ENCODE results near the gene RPL31. TPM values are rescaled to one million over a fixed set of nuclear protein-coding genes. Genes with fewer than 3 reads are reported as not detected.

Gene RPL31
- total RNA-seq, 1 donor from 2014 or later = 1,129 TPM

DNA sequence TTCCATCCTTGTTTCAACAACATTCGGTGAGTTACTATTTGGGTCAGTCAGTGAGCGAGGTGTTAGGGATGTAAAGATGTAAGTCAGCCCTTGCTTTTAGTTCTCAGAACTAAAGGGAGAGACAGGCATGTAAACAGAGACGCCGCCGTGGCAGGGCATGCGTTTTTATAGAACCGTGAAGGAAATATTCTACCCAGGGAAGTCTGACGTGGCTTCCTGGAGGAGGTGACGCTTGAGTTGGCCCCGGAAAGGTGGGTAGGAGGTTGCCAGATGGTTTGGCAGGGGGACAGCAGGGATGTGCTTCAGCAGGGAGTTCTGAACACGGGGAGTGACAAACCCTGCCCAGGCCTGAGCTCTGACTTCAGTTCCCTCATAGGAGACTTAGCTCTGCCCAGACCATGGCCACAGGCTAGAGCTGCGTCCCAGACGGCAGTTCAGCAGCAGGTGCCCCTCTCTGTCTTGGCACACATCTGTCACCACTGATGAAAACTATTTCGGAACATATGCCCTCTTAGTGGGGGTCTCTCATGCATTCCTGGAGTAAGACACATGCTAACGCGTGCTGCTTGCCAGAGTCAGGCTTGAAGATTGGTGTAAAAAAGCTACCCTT is 23.4 kb upstream of the RPL31 start:
- Mint-ChIP-seq H3K27ac (ENCODE audit: unreplicated experiment) (no peak overlapping the region), H3K9me3 (ENCODE audit: unreplicated experiment) (peaks cover 3% of the 10 kb centered on the region), H3K27me3 (ENCODE audit: low read depth, unreplicated experiment) (no peaks in the 10 kb centered on the region), H3K4me3 (ENCODE audit: unreplicated experiment) (no peak overlapping the region), H3K4me1 (ENCODE audit: low read depth, unreplicated experiment) (peaks cover 19% of the 10 kb centered on the region), H3K36me3 (ENCODE audit: low read depth, unreplicated experiment) (peaks cover 6% of the 10 kb centered on the region)
- H3K9ac ChIP-seq (ENCODE audit: low read length) = peak overlapping the region; percentile 62
- no peak for FAIRE-seq
- H3K36me3 ChIP-seq (ENCODE audit: insufficient read depth, low read length) = no peaks in the 10 kb centered on the region
- peak; percentile 59 for DNase-seq (ENCODE audit: low read depth)
- no peak overlapping the region for H3K4me3 ChIP-seq (ENCODE audit: insufficient read depth, low read depth, low read length)
- peaks cover 27% of the 10 kb centered on the region for H3K4me1 ChIP-seq (ENCODE audit: insufficient read depth, low read length)
- TF ChIP-seq EZH2 (IDR thresholded peaks at IDR 0.05; ENCODE audit: insufficient read depth, low read length) = no peak
- TF ChIP-seq, protein P1, sequence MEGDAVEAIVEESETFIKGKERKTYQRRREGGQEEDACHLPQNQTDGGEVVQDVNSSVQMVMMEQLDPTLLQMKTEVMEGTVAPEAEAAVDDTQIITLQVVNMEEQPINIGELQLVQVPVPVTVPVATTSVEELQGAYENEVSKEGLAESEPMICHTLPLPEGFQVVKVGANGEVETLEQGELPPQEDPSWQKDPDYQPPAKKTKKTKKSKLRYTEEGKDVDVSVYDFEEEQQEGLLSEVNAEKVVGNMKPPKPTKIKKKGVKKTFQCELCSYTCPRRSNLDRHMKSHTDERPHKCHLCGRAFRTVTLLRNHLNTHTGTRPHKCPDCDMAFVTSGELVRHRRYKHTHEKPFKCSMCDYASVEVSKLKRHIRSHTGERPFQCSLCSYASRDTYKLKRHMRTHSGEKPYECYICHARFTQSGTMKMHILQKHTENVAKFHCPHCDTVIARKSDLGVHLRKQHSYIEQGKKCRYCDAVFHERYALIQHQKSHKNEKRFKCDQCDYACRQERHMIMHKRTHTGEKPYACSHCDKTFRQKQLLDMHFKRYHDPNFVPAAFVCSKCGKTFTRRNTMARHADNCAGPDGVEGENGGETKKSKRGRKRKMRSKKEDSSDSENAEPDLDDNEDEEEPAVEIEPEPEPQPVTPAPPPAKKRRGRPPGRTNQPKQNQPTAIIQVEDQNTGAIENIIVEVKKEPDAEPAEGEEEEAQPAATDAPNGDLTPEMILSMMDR (IDR thresholded peaks at IDR 0.05; ENCODE audit: insufficient read depth, low read depth, low read length) = no peak
- no peaks in the 10 kb centered on the region for H4K20me1 ChIP-seq (ENCODE audit: insufficient read depth, low read length)
- H3K4me2 ChIP-seq (ENCODE audit: low read length) = peak overlapping the region; percentile 53
- H3K79me2 ChIP-seq (ENCODE audit: insufficient read depth, low read length) = no peaks in the 10 kb centered on the region
- H3K27me3 ChIP-seq (ENCODE audit: insufficient read depth, low read length) = no peaks in the 10 kb centered on the region
- H3K27ac ChIP-seq (ENCODE audit: low read depth, low read length) = peak overlapping the region; percentile 31
- no peaks in the 10 kb centered on the region for H3K9me3 ChIP-seq (ENCODE audit: insufficient read depth, low read depth, low read length)
- peak overlapping the region; percentile 16 for H2AFZ ChIP-seq (ENCODE audit: low read depth, low read length)

DNA sequence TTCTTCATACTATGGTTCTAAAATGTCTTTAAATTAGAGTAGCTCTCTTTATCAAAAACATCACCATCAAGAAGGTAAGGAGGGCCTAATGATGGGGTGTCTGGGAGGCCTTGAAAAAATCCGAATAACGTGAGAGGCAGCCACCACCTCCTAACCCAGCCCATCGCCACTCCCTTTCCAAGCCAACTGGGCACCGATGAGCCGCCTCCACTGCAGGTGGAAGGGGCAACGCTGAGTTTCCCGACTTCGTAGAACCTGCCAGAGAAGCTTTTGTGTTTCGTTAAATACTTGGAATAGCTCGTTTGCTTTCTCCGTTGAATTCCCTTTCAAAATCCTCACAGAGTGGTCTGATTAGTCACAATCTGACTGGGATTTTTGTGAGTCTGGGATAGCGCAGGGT is 22.0 kb upstream of the RPL31 start:
- FAIRE-seq = no peak
- H3K27ac Mint-ChIP-seq (ENCODE audit: unreplicated experiment) = no peak overlapping the region

DNA sequence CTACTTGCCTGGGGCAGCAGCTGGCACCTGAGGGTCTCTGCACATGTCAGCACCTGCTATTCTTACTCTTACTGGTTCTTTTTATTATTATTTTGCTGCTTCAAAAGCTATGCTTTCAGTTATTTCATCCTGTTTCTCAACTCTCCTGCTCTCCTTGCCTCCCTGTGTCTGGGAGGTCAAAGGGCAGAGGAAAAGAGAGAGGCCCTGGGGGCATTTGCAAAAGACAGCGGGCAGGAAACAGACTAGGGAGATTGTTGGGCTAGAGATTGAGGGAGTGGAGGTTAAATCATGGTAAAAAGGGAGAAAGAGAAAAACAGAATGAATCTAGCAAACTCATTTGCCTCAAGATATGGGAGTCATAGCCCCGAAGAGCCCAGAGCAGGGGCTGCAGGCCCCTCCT is 21.1 kb upstream of the RPL31 start:
- Histone ChIP-seq H3K36me3 (ENCODE audit: insufficient read depth, low read length) (no peaks in the 10 kb centered on the region), H3K4me1 (ENCODE audit: insufficient read depth, low read length) (peaks cover 27% of the 10 kb centered on the region), H4K20me1 (ENCODE audit: insufficient read depth, low read length) (peaks cover 4% of the 10 kb centered on the region), H2AFZ (ENCODE audit: low read depth, low read length) (no peak overlapping the region), H3K27me3 (ENCODE audit: insufficient read depth, low read length) (no peaks in the 10 kb centered on the region), H3K27ac (ENCODE audit: low read depth, low read length) (no peak overlapping the region), H3K4me2 (ENCODE audit: low read length) (no peak overlapping the region), H3K79me2 (ENCODE audit: insufficient read depth, low read length) (no peaks in the 10 kb centered on the region), H3K4me3 (ENCODE audit: insufficient read depth, low read depth, low read length) (no peak overlapping the region), H3K9me3 (ENCODE audit: insufficient read depth, low read depth, low read length) (no peaks in the 10 kb centered on the region), H3K9ac (ENCODE audit: low read length) (no peak overlapping the region)
- DNase-seq (ENCODE audit: low read depth) (no peak), FAIRE-seq (no peak)
- H3K36me3 Mint-ChIP-seq (ENCODE audit: low read depth, unreplicated experiment) = no peaks in the 10 kb centered on the region
- peaks cover 23% of the 10 kb centered on the region for H3K4me1 Mint-ChIP-seq (ENCODE audit: low read depth, unreplicated experiment)
- H3K27ac Mint-ChIP-seq (ENCODE audit: unreplicated experiment) = no peak overlapping the region
- peaks cover 3% of the 10 kb centered on the region for H3K9me3 Mint-ChIP-seq (ENCODE audit: unreplicated experiment)
- no peak for TF ChIP-seq EZH2 (IDR thresholded peaks at IDR 0.05; ENCODE audit: insufficient read depth, low read length)
- TF ChIP-seq, protein P1 (IDR thresholded peaks at IDR 0.05; ENCODE audit: insufficient read depth, low read depth, low read length) = no peak
- no peaks in the 10 kb centered on the region for H3K27me3 Mint-ChIP-seq (ENCODE audit: low read depth, unreplicated experiment)
- no peak overlapping the region for H3K4me3 Mint-ChIP-seq (ENCODE audit: unreplicated experiment)

More for the DNA sequence above, 22.0 kb upstream of the RPL31 start:
- Mint-ChIP-seq H3K27me3 (ENCODE audit: low read depth, unreplicated experiment) (no peaks in the 10 kb centered on the region), H3K4me1 (ENCODE audit: low read depth, unreplicated experiment) (peaks cover 23% of the 10 kb centered on the region), H3K36me3 (ENCODE audit: low read depth, unreplicated experiment) (peaks cover 2% of the 10 kb centered on the region), H3K9me3 (ENCODE audit: unreplicated experiment) (peaks cover 3% of the 10 kb centered on the region), H3K4me3 (ENCODE audit: unreplicated experiment) (no peak overlapping the region)
- no peak overlapping the region for H2AFZ ChIP-seq (ENCODE audit: low read depth, low read length)
- H3K4me3 ChIP-seq (ENCODE audit: insufficient read depth, low read depth, low read length) = no peak overlapping the region
- DNase-seq (ENCODE audit: low read depth) = no peak
- H3K9me3 ChIP-seq (ENCODE audit: insufficient read depth, low read depth, low read length) = no peaks in the 10 kb centered on the region
- H3K4me1 ChIP-seq (ENCODE audit: insufficient read depth, low read length) = peaks cover 27% of the 10 kb centered on the region
- no peak overlapping the region for H3K4me2 ChIP-seq (ENCODE audit: low read length)
- no peak overlapping the region for H3K9ac ChIP-seq (ENCODE audit: low read length)
- no peaks in the 10 kb centered on the region for H3K36me3 ChIP-seq (ENCODE audit: insufficient read depth, low read length)
- no peak for TF ChIP-seq EZH2 (IDR thresholded peaks at IDR 0.05; ENCODE audit: insufficient read depth, low read length)
- TF ChIP-seq, protein P1 (IDR thresholded peaks at IDR 0.05; ENCODE audit: insufficient read depth, low read depth, low read length) = no peak
- no peaks in the 10 kb centered on the region for H3K27me3 ChIP-seq (ENCODE audit: insufficient read depth, low read length)
- no peak overlapping the region for H3K27ac ChIP-seq (ENCODE audit: low read depth, low read length)
- H3K79me2 ChIP-seq (ENCODE audit: insufficient read depth, low read length) = no peaks in the 10 kb centered on the region
- H4K20me1 ChIP-seq (ENCODE audit: insufficient read depth, low read length) = peaks cover 1% of the 10 kb centered on the region
